GM12892 (cell line): ENCODE measurements around the gene TACSTD2.

Experiments
- POLR2A ChIP-seq: IDR thresholded peaks from 2 replicates; pipeline ENCODE4 v1.6.1; 2011; ENCODE audit warnings: low read depth, low read length, control low read depth
- POLR2AphosphoS5 ChIP-seq: IDR thresholded peaks from 2 replicates; pipeline ENCODE4 v1.6.1; 2011; ENCODE audit warnings: low read depth, low read length, control low read depth
- TAF1 ChIP-seq: IDR thresholded peaks from 2 replicates; pipeline ENCODE4 v1.6.1; 2011; ENCODE audit warnings: low read depth, mild to moderate bottlenecking, control low read depth, low read length, borderline replicate concordance

DNA sequence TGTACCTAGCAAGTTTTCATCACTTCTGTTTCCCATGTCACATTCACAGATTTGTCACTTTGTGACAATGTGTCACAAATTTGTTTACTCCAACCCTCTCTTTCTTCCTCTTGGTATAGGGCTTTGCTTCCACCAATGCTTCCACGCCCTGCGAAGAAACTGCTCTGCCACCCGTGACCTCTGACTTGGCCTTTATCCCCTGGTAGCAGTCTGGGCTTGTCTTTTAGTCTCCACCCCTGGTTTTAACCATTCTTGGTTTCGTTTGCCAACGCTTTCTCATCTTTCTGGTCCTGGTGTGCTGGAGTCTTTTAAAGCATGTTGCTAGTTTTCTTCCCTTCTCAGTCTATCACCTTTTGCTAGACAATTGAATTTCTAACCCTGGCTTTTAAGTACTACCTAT is 8.1 kb downstream of the TACSTD2 start:
- TF ChIP-seq POLR2AphosphoS5 = no peak
- TF ChIP-seq POLR2A = no peak
- TF ChIP-seq TAF1 = no peak
